ENCODE results near the gene PAPOLG.
A peak's percentile ranks its signal among the peaks of the same experiment; 100 is the strongest.

The PAPOLG gene

DNA sequence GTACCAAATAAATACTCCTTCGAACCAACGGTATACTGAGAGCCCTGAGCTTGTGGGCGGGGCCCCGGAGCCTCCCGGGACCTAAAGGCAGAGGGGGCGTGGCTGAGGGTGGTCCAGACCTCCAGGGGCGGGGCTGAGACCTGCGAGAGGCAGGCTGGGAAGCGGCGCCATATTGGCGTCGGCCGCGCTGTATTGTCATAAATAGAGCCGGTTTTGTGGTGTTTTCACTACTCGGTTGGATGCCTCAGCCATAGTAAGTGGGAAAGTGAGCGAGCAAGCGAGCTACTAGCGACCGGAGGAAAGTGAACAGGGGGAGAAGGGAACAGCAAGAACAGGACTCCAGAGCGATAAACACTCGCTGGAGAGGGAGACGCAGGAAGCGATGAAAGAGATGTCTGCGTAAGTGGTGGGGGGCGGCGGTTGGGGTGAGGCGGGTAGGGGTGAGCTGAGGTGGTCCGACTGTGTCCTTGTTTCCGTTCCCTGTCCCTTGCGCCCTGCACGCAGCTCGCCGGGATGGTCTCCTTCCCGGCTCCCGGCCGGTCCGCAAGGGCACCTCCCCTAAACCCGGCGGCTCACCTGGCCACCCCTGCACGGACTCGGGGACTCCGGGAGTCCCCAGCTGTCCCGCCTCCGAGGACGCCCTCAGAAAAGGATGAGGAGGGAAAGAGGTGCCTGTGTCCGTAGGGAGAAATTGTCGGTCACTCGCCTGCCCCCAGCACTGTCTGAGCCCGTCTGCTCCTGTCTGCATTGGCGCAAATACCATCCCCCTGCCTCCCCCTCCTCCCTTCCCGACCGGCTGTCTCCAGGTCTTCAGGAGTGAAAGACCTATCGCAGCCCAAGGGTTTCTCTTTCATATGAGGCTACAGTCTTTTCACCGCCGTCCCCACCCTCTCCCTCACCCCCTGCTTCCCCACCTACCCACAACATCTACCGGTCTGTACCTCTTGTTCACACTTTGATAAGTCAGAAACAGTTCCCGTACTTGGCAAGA is at the start of gene PAPOLG:
PAPOLG (plus strand) TSS at position 172 of the 991 bp plus-strand sequence; CDS start at position 383, 211 bp downstream.
- DNase-seq = peak; percentile 95

DNA sequence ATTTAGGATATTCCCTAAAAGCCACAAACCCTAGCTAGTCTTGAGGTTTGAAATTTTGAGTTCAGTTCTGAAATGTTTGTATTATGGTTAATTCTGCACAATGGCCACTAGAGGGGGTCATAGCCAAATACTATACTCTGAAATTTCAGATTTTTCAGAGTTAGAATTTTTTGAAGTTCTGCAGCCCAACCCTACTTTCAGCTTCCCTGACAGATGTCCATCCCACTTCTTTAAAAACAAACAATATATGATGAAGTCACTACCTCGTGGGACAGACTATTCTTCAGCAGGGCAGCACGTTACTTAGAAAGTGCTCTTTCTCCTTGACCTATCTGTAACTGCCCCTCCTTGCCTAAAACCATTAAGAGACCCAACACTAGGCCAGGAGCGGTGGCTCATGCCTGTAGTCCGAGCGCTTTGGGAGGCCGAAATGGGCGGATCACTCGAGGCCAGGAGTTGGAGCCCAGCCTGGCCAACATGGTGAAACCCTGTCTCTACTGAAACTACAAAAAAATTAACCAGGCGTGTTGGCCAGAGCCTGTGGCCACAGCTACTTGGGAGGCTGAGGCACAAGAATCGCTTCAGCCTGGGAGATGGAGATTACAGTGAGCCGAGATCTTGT is 48.2 kb upstream of the PAPOLG start:
- DNase-seq = peak; percentile 27

DNA sequence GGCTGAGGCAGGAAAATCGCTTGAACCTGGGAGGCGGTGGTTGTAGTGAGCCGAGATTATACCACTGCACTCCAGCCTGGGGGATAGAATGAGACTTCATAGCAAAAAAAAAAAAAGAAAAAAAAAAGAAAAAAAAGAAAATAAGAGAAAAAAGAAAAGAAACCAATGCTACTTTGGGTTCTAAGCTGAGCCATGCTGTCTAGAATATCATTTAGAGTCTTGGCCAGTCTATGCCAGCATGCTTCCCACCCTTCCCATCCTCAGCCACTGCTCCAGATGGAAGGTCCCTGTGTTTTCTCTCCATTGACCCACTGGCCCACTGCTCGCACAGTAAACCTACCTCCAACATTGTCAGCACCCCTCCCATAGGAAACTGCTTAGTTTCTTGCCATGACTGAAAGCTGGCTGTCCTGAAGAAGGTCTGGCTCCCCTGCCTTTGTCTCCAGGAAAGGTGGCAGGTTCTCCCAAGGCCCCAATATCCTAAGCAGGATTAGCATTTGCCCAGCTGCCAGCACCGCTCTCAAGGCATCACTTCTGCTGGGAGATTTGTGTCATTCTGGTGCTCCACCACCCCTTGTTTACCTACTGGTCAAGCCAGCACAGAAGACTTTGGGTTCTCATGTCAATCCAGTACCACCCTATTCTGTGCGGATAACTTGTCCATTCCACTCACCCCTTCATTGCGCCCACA is 47.3 kb upstream of the PAPOLG start:
- no peak for DNase-seq

DNA sequence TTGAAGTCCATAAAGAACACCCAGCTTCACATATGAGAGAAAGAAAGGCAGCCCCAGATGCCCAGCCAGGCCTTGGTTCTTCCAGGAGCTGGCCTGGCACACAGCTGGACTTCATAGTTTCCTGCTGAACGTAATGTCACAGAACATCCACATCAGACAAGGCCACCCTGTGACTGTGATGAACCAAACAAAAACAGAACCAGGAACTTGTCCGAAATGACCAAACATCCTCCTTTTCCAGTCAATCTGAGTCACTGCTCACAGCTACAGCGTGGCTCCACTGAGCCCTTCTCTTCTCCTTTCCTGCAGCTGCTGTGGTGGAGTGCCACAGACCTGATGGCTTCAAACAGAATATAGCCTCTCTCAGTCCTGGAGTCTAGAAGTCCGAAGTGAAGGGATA is 45.4 kb upstream of the PAPOLG start:
- no peak for DNase-seq

DNA sequence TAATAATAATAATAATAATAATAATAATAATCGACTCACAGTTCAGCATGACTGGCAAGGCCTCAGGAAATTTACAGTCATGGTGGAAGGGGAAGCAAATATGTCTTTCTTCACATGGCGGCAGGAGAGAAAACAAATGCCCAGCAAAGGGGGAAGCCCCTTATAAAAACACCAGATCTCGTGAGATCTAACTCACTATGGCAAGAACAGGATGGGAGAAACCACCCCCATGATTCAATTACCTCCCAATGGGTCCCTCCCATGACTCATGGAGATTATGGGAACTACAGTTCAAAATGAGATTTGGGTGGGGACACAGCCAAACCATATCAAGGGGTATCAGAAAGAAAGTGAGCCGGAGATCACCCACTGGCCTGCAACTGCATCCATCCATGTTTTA is 40.5 kb upstream of the PAPOLG start:
- no peak for DNase-seq

DNA sequence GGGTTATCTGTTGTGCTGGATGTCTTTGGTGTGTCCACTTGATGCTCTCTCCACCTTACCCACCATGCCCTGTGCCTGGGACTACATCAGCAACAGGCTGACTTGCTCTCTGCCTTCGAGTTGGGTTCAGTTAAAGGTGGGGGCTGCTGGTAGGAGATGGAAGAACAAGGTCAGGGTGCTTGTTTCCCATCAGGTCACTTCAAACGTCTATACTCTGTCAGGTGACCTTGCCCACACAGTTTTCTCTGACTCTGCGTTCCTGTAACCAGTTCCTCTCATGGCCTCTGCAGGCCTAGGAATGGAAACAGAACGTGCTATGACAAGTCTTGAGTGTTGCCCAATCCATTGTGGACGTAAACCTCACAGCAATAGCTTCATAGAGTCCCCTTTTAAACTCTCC is 38.4 kb upstream of the PAPOLG start:
- DNase-seq = no peak

DNA sequence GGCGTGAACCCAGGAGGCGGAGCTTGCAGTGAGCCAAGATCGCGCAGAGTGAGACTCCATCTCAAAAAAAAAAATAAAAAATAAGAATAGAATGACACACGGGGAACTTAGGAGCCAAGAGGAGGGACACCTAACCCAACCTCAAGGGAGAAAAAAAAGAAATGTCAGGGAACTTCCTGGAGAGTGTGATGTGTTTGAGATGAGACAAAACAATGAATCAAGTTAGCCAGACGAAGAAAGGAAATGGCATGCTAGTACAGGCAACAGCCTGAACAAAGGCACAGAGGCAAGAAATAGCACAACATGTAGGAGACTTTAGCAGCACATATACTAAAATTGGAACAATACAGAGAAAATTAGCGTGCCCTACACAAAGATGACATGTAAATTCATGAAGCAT is 36.7 kb upstream of the PAPOLG start:
- no peak for DNase-seq

DNA sequence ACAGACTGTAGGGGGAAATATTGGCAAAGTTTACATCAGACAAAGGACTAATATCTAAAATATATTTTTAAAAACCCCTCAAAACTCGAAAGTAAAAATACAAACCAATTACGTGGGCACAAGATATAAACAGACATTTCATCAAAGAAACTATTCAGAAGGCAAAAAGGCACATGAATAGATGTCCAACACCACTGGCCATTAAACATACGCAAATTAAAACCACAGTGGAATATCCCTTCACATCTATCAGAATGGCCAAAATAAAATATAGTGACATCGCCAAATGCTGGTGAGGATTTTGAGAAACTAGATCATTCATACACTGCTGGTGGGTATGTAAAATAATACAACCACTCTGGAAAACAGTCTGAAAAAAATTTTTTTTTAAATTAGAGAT is 30.6 kb upstream of the PAPOLG start:
- DNase-seq = no peak

DNA sequence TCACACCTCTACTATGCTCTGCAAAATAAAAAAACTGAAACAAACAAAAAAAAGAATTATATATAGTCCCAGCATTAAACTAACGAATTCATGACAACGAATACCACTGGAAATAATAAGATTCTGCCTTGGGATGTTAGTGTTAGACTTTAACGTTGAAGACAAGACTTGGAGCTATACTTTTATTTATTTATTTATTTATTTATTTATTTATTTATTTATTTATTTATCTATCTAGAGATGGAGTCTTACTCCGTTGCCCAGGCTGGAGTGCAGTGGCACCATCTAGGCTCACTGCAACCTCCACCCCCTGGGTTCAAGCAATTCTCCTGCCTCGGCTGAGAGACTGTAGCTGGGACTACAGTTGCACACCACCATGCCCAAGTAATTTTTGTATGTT is 27.2 kb upstream of the PAPOLG start:
- DNase-seq = no peak

DNA sequence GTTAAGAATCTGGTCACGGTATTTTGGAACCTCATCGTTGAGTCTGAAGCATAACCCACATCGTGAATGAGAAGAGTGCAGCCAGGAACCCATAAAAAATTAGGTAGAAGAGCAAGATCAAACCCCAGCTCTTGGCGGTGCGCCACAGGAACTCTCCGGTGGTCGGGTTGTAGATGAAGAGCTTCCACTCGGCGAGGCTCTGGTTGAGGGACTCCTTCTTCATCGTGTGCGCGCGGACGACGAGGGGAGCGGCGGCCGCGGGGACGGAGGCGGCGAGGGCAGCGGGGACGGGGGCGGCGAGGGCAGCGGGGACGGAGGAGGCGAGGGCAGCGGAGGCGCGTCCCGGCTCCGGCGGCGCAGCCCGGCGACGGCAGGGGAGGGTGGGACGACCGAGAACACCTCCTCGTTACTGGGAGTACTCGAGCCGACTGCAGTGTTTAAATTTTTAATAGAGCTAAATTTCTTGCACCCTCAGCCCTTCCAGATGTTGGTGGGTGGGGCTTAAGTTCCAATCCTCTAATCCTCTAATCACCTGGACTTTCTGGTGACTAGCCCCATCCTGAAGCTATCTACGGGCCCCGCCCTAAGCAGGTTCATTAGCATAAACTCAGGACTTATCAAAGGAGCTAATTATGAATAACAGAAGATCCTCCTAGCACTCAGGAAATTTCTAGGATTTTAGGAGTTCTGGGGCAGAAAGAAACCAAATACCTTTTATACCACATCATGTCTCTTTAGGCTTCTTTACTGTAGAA is 20.4 kb upstream of the PAPOLG start:
- DNase-seq = peak; percentile 16

DNA sequence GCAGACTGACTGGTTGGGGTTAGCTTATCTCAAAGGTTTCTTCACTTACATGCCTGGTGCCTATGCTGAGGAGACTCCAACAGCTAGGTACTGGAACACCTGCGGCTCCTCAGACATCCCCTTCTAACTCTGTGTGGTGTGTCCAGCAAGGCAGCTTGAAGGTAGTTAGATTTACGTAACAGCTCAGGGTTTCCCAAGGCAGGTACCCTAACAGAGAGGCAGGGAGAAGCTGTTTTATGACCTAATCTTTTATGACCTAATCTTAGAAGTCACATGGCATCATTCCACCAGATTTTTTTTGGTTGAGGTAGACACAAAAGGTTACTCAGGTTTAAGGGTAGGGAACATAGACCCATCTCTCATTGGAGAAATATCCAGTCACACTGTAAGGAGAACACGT is 17.4 kb upstream of the PAPOLG start:
- DNase-seq = no peak

DNA sequence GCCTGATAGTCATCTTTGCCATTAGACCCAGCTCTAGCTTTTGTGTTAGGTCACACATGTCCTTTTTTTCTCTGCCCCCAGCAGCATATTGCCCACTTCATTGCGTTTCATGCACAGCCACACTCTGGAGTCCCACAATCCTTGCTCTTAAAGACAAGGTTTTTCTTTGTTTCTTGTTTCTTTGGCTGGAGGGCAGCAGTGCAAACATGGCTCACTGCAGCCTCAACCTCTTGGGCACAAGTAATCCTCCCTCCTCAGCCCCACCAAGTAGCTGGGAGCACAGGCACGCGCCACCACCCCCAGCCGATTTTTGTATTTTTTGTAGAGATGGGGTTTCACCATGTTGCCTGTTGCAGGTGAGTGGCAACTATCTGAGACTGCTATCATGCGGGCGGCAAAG is 16.9 kb upstream of the PAPOLG start:
- DNase-seq = no peak

DNA sequence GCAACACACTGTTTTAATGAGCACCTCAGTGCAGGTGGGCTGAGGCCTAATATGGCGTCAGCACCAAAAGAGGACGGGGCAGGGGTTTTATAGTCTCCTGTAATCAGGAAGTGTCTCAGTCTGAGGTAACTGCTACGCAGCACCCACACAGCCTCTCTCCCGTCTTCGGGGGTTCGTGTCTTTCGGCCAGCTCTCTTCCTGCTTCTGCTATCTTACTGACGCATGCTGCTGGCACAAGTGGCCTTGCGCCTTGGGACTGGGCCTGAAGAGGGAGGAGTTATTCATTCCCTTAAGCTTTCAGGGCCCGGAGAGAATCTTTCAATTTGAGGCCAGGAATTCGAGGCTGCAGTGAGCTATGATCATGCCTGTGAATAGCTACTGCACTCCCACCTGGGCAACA is 14.5 kb upstream of the PAPOLG start:
- DNase-seq = no peak

DNA sequence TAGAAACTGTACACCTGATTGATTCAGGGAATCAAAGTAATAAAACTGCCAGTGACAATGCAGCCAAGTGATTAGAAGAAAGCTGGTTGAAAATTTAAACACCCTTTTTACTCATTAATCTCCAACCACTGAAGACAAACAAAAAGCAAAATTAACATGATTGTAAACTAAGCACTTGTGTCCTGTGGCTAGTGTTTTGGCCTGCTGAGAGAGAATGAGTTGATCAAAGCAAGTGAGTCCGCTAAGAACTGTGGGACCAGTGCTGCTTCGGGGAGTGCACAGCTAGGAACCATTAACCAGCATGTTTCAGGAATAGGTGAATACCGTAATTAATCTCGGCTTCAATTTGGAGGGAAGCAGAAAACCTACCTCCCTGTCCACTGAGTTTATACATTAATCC is 13.6 kb upstream of the PAPOLG start:
- DNase-seq = no peak

DNA sequence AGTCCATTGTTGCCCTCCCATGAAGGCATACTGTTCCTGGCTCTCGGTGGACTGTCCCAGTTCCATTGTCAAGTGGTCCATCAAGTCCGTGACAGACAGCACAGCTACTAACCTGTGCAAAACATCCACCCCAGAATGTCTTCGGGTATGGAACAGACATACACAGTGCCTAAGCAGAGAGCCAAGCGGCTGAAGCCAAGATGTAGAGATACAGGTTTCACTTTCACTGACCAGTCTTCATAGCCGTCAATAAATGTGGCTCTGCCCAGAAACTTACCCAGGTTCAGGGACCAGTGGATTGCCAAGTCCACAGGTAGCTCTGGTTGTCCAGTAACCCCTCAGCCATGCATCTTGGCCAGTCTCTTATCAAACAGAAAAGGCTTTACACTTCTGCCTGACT is 10.7 kb upstream of the PAPOLG start:
- DNase-seq = no peak

DNA sequence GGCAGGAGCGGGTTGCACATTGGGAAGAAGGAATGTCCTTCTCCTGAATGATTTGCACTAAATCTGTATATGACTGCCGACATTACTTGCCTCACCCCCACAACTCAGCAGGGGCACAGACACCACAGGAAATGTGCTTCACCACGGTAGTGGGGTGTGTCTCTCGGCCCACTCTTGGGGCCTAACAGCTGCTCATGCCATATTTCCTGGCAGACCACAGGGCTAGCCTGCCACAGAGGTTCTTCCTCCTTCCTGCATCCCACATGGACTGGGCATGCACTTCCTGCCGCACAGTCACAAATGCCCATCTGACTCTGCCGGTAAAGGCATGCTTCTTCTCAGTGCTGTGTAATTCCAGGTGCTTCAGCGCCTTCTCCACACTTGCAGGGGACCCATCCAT is 10.3 kb upstream of the PAPOLG start:
- no peak for DNase-seq

DNA sequence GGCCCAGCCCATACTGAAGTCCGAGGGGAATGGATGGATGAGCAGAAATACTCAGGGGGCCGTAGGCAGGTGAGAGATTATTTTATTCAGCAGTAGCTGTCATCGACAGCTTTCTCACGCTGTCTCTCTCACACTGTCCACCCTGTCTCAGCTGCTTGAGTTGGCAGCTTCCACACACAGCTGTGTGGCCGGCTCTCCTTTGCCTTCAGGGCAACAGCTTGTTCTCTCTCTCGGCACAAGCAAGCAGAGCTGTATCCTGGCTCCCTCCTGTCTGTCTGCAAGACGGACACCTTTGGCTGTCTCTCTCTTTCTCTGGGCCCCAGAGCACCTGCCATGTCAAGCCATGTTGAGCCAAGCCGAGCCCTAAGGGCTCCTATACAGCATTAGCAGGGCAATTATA is 9.8 kb upstream of the PAPOLG start:
- DNase-seq = peak; percentile 13

DNA sequence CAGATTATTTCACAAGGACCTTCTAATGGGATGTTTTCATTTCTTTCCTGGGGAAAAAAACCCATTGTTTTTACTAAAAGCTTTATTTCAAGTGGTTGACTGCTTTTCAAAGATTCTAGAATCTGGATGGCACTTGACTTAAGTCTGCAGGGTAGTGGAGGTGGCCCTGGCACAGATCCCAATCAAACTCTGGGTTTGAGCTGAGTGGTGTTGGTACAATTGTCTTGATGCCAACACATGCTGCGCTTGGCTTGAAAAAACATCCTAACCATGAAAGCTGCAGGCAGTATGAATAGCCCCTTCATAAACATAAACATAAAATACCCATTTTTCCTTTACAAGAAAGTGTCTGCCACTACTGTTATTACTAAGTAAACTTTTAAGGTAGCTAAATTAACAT is 3.6 kb downstream of the PAPOLG start:
- DNase-seq = peak; percentile 84

DNA sequence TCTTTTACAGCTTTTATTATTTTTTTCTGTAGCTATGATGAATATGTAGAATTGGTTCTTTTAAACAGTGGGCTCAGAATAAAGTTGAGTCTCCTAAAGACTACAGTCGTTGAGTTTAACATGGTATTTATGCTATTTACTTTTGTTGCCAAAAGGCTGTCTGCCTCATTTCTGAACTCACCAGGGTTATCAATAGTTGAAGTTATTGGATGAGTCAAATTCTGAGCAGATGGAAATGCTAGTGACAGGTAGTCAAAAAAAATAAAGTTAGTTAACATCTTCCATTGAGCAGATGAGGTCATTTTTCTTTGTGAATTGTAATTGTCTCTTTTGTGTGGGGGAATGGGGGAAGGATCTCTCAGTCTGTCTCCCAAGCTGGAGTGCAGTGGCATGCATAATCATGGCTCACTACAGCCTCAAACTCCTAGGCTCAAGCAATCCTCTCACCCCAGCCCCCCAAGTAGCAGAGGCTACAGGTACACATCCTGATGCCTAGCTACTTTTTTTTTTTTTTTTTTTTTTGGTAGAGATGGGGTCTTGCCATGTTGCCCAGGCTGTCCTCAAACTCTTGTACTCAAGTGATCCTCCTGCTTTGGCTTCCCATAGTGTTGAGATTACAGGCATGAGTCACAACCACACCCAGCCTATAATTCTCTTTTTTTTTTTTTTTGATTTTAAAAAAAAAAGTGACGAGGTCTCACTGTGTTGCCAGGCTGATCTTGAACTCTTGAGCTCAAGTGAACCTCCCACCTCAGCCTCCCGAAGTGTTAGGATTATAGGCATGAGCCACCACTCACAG is 8.9 kb downstream of the PAPOLG start:
- DNase-seq = no peak

DNA sequence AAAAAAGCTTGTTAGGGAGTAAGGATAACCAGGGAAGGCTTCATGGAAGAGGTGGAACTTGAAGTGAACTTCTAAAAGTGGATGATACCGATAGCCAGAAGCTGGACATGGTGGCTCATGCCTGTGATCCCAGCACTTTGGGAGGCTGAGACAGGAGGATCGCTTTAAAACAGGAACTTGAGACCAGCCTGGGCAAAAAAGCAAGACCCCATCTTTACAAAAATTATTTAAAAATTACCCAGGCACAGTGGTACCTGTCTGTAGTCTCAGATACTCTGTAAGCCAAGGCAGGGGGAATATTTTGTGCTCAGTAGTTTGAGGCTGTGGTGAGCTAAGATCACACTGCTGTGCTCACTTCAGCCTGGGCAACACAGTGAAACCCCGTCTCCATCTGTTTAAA is 10.2 kb downstream of the PAPOLG start:
- DNase-seq = no peak

DNA sequence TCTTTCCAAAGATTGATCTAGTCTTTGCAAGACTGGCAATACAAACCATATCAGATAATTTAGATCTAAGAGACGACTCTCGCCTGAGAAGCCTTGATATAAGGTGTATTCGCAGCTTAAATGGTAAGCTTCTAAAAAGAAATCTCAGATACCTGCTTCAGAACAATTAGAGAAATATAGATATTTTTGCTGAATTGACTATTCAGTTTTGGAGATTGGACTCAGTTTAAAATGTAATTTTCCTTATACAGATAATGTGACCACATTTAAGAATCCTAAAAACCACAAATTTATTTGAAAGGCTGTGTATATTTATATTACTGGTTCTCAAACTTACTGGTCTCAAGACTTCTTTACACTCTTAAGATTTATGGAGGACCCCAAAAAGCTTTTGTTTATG is 15.4 kb downstream of the PAPOLG start:
- DNase-seq = no peak

DNA sequence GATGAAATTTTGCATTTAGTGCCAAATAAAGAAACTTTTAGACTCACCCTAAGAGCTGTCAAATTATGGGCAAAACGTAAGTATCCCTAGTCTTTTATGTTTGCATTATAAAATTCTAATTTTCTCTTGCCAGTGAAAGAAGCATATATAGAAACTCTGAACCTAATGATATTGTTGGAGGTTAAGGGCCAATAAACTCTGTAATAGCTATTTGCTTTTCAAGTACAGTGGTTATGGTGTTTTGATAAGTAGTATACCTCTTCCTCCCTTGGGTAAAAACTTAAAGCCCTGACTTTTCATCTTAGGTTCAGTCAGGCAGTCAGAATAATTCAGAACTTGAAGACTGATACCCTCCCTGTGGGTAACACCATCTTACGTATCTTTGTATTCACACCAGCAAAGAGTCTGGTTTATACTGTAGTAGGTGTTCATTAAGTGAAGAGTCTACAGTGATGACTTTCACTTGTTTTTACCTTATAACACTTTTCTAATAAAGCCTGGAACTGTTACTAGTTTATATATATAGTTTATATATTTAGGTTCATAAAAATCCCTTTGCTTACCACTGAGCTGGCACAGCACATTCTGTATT is 19.1 kb downstream of the PAPOLG start:
- DNase-seq = no peak

Data from NCI-H1105 (cell line).